ENCODE results near the gene LPP.

The LPP gene

DNA sequence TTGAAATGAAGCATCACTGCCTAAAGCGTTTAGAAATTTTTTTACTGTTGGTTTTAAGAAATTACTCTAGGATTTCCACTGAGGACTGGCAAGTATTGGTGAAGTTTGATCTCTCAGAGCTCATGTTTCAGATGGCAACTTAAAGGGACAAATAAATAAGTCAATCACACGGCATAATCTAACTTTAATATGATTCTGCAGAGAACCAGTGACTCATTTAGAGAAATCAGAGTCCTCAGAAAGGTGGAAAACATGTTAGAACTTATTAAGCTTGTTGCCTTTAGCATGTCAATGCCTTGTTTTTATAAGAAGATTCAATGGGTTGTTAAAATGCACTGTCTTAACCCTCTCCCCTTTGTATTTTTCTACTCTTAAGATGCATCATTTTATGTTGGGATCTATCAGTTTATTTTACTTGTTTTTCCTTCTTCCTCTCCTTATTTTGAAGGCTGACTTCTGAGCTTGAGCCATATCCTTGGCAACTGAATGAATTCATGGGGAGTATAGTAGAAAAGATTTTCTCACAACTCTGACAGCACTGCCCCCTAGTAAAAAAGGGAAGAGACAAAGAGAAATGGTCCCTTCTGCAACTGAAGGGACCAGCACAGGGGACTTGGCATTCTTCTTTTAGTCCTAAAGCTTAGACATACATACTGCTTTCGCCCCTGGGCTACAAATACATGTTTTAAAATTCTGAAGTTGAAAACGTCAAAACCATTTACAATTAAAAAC is 431.2 kb downstream of the LPP start:
- no peak overlapping the region for H3K56ac ChIP-seq (ENCODE audit: low read length)
- no peaks in the 10 kb centered on the region for H3K79me1 ChIP-seq (ENCODE audit: low read length)
- WGBS (ENCODE audit: extremely low coverage, insufficient coverage, low lambda C conversion rate): no CpG with 5 or more reads among the region's 4 CpGs
- no peak overlapping the region for H3K23ac ChIP-seq (ENCODE audit: low read length)
- H3K27ac ChIP-seq (ENCODE audit: low read depth, low read length): no peak overlapping the region
- no peak overlapping the region for H4K5ac ChIP-seq (ENCODE audit: low read length)
- no peak overlapping the region for H2BK5ac ChIP-seq (ENCODE audit: low read length)
- no peaks in the 10 kb centered on the region for H3K27me3 ChIP-seq (ENCODE audit: insufficient read depth, low read length, poor library complexity)
- no peak overlapping the region for H2BK15ac ChIP-seq (replicated peaks; ENCODE audit: low read depth)
- H3K36me3 ChIP-seq (ENCODE audit: control insufficient read depth, insufficient read depth, low read length): no peaks in the 10 kb centered on the region
- H3K4me1 ChIP-seq (ENCODE audit: control insufficient read depth, low read depth, low read length): peaks cover 5% of the 10 kb centered on the region
- H3K4me3 ChIP-seq (ENCODE audit: low read length): no peak overlapping the region
- H2AK5ac ChIP-seq (ENCODE audit: low read length): no peak overlapping the region
- H3K9ac ChIP-seq (ENCODE audit: low read length): no peak overlapping the region
- H3K18ac ChIP-seq (ENCODE audit: low read length): no peak overlapping the region
- no peaks in the 10 kb centered on the region for H3K79me2 ChIP-seq (ENCODE audit: control insufficient read depth, insufficient read depth, low read length)
- H3K4me2 ChIP-seq (ENCODE audit: low read length): no peak overlapping the region
- peak; percentile 53 for DNase-seq
- H4K8ac ChIP-seq (ENCODE audit: low read depth, low read length): no peak overlapping the region
- H3K4ac ChIP-seq (ENCODE audit: low read depth, low read length): no peak overlapping the region
- no peak overlapping the region for H2BK120ac ChIP-seq (ENCODE audit: low read depth, low read length)

DNA sequence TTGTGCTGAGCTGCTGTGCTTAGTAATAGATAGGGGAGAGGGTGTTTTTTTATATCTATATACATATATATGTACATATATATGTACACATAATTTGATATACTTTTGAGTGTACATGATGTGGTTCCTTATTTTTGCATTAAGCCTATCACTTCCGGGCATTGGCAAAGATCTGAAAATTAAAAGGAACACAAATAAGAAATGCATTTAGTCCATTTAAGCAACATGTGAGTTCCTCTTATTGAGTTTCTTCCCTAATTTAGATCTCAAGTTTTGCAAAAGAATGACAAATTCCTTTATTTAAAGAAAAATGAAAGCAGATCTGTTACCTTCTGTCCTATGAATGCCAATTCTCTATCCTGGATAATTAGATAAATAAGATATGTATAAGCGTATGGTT is 435.1 kb downstream of the LPP start:
- Histone ChIP-seq H2BK120ac (ENCODE audit: low read depth, low read length) (no peak overlapping the region), H3K27me3 (ENCODE audit: insufficient read depth, low read length, poor library complexity) (no peaks in the 10 kb centered on the region), H3K4me1 (ENCODE audit: control insufficient read depth, low read depth, low read length) (no peaks in the 10 kb centered on the region), H4K8ac (ENCODE audit: low read depth, low read length) (no peak overlapping the region), H3K18ac (ENCODE audit: low read length) (no peak overlapping the region), H3K4me2 (ENCODE audit: low read length) (no peak overlapping the region), H2BK5ac (ENCODE audit: low read length) (no peak overlapping the region), H3K79me2 (ENCODE audit: control insufficient read depth, insufficient read depth, low read length) (no peaks in the 10 kb centered on the region), H2BK15ac (replicated peaks; ENCODE audit: low read depth) (no peak overlapping the region), H2AK5ac (ENCODE audit: low read length) (no peak overlapping the region), H3K4ac (ENCODE audit: low read depth, low read length) (no peak overlapping the region), H3K56ac (ENCODE audit: low read length) (no peak overlapping the region), H3K79me1 (ENCODE audit: low read length) (no peaks in the 10 kb centered on the region), H3K36me3 (ENCODE audit: control insufficient read depth, insufficient read depth, low read length) (no peaks in the 10 kb centered on the region), H4K5ac (ENCODE audit: low read length) (no peak overlapping the region), H3K23ac (ENCODE audit: low read length) (no peak overlapping the region), H3K27ac (ENCODE audit: low read depth, low read length) (no peak overlapping the region), H3K4me3 (ENCODE audit: low read length) (no peak overlapping the region), H3K9ac (ENCODE audit: low read length) (no peak overlapping the region)
- no CpG with 5 or more reads among the region's 2 CpGs for WGBS (ENCODE audit: extremely low coverage, insufficient coverage, low lambda C conversion rate)
- DNase-seq: no peak

DNA sequence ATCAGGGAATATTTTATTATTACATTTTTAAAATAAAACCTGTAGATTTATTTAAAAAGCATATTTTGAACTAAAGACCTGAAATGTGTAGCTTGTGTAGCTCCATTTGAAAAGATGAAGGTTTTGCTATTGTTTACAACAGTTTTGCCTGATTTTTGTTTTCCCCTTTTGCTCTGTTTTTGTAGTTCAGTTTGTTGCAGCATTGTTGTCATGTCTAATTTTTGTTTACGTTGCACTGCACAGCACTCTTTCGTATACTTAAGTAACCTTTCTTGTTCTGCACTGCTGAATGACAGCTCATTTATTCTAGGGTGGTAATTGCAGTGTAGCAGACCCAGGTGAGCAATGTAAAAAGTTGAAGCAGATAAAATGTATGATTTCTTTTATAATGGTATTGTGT is 435.8 kb downstream of the LPP start:
- no peak overlapping the region for H3K23ac ChIP-seq (ENCODE audit: low read length)
- no peak overlapping the region for H3K9ac ChIP-seq (ENCODE audit: low read length)
- H3K27ac ChIP-seq (ENCODE audit: low read depth, low read length): no peak overlapping the region
- no peaks in the 10 kb centered on the region for H3K4me1 ChIP-seq (ENCODE audit: control insufficient read depth, low read depth, low read length)
- no peaks in the 10 kb centered on the region for H3K27me3 ChIP-seq (ENCODE audit: insufficient read depth, low read length, poor library complexity)
- H3K18ac ChIP-seq (ENCODE audit: low read length): no peak overlapping the region
- no peaks in the 10 kb centered on the region for H3K36me3 ChIP-seq (ENCODE audit: control insufficient read depth, insufficient read depth, low read length)
- no peak overlapping the region for H2BK5ac ChIP-seq (ENCODE audit: low read length)
- no peak overlapping the region for H2AK5ac ChIP-seq (ENCODE audit: low read length)
- H3K4ac ChIP-seq (ENCODE audit: low read depth, low read length): no peak overlapping the region
- no peak overlapping the region for H3K4me2 ChIP-seq (ENCODE audit: low read length)
- H4K8ac ChIP-seq (ENCODE audit: low read depth, low read length): no peak overlapping the region
- no peak overlapping the region for H3K4me3 ChIP-seq (ENCODE audit: low read length)
- no peak overlapping the region for H2BK120ac ChIP-seq (ENCODE audit: low read depth, low read length)
- WGBS (ENCODE audit: extremely low coverage, insufficient coverage, low lambda C conversion rate): no CpG with 5 or more reads among the region's 2 CpGs
- DNase-seq: no peak
- H3K79me1 ChIP-seq (ENCODE audit: low read length): no peaks in the 10 kb centered on the region
- no peaks in the 10 kb centered on the region for H3K79me2 ChIP-seq (ENCODE audit: control insufficient read depth, insufficient read depth, low read length)
- H4K5ac ChIP-seq (ENCODE audit: low read length): no peak overlapping the region
- no peak overlapping the region for H3K56ac ChIP-seq (ENCODE audit: low read length)
- no peak overlapping the region for H2BK15ac ChIP-seq (replicated peaks; ENCODE audit: low read depth)

DNA sequence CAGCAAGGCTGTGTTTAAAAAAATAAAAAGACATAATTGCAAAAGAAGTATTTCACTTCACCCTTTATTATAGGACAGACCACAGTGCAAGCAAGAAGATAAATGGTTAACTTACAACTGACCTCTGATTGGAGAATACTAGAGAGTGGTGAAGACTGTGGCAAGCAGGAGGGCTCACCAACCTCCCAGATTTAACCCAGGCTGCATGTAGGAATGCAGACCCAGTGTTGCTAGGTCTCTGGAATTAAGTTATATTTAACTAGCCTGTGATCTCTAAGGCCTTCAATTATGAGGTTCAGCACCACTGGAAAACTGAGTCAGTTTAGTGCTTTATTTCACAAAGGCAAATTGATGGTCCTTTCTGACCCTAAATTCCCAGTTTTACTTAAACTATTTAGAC is 436.6 kb downstream of the LPP start:
- Histone ChIP-seq H3K79me1 (ENCODE audit: low read length) (no peaks in the 10 kb centered on the region), H2BK120ac (ENCODE audit: low read depth, low read length) (no peak overlapping the region), H3K79me2 (ENCODE audit: control insufficient read depth, insufficient read depth, low read length) (no peaks in the 10 kb centered on the region), H3K56ac (ENCODE audit: low read length) (no peak overlapping the region), H3K36me3 (ENCODE audit: control insufficient read depth, insufficient read depth, low read length) (no peaks in the 10 kb centered on the region), H3K9ac (ENCODE audit: low read length) (no peak overlapping the region), H2BK5ac (ENCODE audit: low read length) (no peak overlapping the region), H2BK15ac (replicated peaks; ENCODE audit: low read depth) (no peak overlapping the region), H3K27ac (ENCODE audit: low read depth, low read length) (no peak overlapping the region), H2AK5ac (ENCODE audit: low read length) (no peak overlapping the region), H3K27me3 (ENCODE audit: insufficient read depth, low read length, poor library complexity) (no peaks in the 10 kb centered on the region), H4K5ac (ENCODE audit: low read length) (no peak overlapping the region), H3K23ac (ENCODE audit: low read length) (no peak overlapping the region), H3K4me3 (ENCODE audit: low read length) (no peak overlapping the region), H3K18ac (ENCODE audit: low read length) (no peak overlapping the region), H3K4me2 (ENCODE audit: low read length) (no peak overlapping the region), H3K4me1 (ENCODE audit: control insufficient read depth, low read depth, low read length) (no peaks in the 10 kb centered on the region), H4K8ac (ENCODE audit: low read depth, low read length) (no peak overlapping the region), H3K4ac (ENCODE audit: low read depth, low read length) (no peak overlapping the region)
- no peak for DNase-seq

DNA sequence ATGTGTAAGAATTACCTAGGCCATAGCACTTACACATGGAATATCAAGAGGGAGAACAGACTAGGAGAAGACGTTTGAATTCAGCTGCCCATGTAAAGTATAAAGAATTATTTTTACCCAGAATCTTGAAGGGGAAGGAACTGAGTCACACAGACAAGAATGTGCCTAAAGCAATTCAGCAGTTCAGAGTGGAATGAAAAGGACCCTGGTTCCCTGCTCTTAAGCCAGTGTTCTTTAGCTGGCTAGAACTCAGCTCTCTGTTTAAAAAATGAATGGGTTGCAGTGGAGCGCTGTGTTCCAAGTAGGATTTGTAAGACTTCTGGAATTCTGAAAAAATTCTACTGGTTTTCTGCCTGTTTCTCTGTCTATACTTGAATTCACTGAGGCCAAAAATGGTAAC is 440.2 kb downstream of the LPP start:
- H3K18ac ChIP-seq (ENCODE audit: low read length): no peak overlapping the region
- peak overlapping the region; percentile 28 for H3K27ac ChIP-seq (ENCODE audit: low read depth, low read length)
- H3K4me1 ChIP-seq (ENCODE audit: control insufficient read depth, low read depth, low read length): no peaks in the 10 kb centered on the region
- H3K79me1 ChIP-seq (ENCODE audit: low read length): no peaks in the 10 kb centered on the region
- DNase-seq: peak; percentile 42
- H2BK15ac ChIP-seq (replicated peaks; ENCODE audit: low read depth): no peak overlapping the region
- no peak overlapping the region for H4K5ac ChIP-seq (ENCODE audit: low read length)
- no peak overlapping the region for H3K9ac ChIP-seq (ENCODE audit: low read length)
- H3K23ac ChIP-seq (ENCODE audit: low read length): no peak overlapping the region
- H3K36me3 ChIP-seq (ENCODE audit: control insufficient read depth, insufficient read depth, low read length): no peaks in the 10 kb centered on the region
- no peak overlapping the region for H3K4me3 ChIP-seq (ENCODE audit: low read length)
- H4K8ac ChIP-seq (ENCODE audit: low read depth, low read length): no peak overlapping the region
- no peaks in the 10 kb centered on the region for H3K79me2 ChIP-seq (ENCODE audit: control insufficient read depth, insufficient read depth, low read length)
- no peaks in the 10 kb centered on the region for H3K27me3 ChIP-seq (ENCODE audit: insufficient read depth, low read length, poor library complexity)
- no peak overlapping the region for H3K56ac ChIP-seq (ENCODE audit: low read length)
- H2BK5ac ChIP-seq (ENCODE audit: low read length): no peak overlapping the region
- no peak overlapping the region for H3K4ac ChIP-seq (ENCODE audit: low read depth, low read length)
- no peak overlapping the region for H2AK5ac ChIP-seq (ENCODE audit: low read length)
- no CpG with 5 or more reads among the region's 2 CpGs for WGBS (ENCODE audit: extremely low coverage, insufficient coverage, low lambda C conversion rate)
- no peak overlapping the region for H2BK120ac ChIP-seq (ENCODE audit: low read depth, low read length)
- no peak overlapping the region for H3K4me2 ChIP-seq (ENCODE audit: low read length)

DNA sequence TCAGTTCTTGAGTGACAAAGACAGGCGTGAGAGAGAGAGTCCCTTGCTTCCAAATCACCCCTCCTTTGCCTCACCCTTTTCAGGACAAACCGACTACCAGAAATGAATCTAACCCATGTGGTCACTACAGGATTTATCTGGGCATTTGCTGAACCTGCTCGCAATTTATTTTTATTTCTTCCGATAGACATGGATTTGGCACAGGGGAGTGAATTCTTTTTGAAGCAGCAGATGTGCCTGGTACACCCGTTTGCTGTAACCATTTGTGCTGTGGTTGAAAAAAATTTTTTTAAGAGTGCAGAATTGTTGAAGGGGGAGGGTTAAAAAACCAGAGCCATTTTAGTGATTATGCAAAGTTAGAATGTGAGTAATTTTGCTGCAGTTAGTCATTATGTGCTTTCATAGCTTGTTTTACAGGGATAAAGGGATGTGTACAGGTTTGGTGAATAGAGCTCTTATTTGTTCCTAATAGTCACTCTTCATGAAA is 442.0 kb downstream of the LPP start:
- Histone ChIP-seq H3K4me2 (ENCODE audit: low read length) (no peak overlapping the region), H3K23ac (ENCODE audit: low read length) (no peak overlapping the region), H3K27ac (ENCODE audit: low read depth, low read length) (no peak overlapping the region), H2BK15ac (replicated peaks; ENCODE audit: low read depth) (no peak overlapping the region), H3K79me2 (ENCODE audit: control insufficient read depth, insufficient read depth, low read length) (no peaks in the 10 kb centered on the region), H3K27me3 (ENCODE audit: insufficient read depth, low read length, poor library complexity) (no peaks in the 10 kb centered on the region), H4K8ac (ENCODE audit: low read depth, low read length) (peak overlapping the region; percentile 86), H3K18ac (ENCODE audit: low read length) (no peak overlapping the region), H3K36me3 (ENCODE audit: control insufficient read depth, insufficient read depth, low read length) (no peaks in the 10 kb centered on the region), H4K5ac (ENCODE audit: low read length) (no peak overlapping the region), H3K4ac (ENCODE audit: low read depth, low read length) (no peak overlapping the region), H3K56ac (ENCODE audit: low read length) (no peak overlapping the region), H2BK120ac (ENCODE audit: low read depth, low read length) (no peak overlapping the region), H3K9ac (ENCODE audit: low read length) (no peak overlapping the region), H2AK5ac (ENCODE audit: low read length) (no peak overlapping the region), H3K4me1 (ENCODE audit: control insufficient read depth, low read depth, low read length) (no peaks in the 10 kb centered on the region), H3K4me3 (ENCODE audit: low read length) (no peak overlapping the region), H3K79me1 (ENCODE audit: low read length) (no peaks in the 10 kb centered on the region), H2BK5ac (ENCODE audit: low read length) (no peak overlapping the region)
- no CpG with 5 or more reads among the region's 5 CpGs for WGBS (ENCODE audit: extremely low coverage, insufficient coverage, low lambda C conversion rate)
- no peak for DNase-seq
